Measurements from ENCODE around the gene LCORL. TPM values are rescaled to one million over a fixed set of nuclear protein-coding genes. Genes with fewer than 3 reads are reported as not detected.

LCORL gene
- total RNA-seq, 1 experiment from 2014 or later: 14.1 TPM

DNA sequence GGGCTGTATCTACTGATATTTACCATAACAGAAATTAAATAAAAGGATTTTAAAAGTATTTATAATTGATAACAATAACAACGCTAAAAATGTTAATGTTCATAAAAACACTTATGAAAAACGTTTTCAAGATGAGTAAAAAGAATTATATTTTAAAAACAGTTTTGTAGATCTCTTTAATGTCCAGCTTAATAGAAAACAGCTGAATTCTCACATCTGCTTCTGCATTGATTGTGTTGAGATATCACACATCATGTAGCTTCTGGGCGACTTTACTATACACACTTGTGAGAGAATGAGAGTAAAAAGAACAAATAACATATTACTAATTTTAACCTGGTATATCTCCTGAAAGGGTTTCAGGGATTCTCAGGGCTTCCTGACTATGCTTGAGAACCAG is 127.1 kb downstream of the LCORL start:
- H3K27me3 Mint-ChIP-seq (ENCODE audit: insufficient read depth, unreplicated experiment): no peaks in the 10 kb centered on the region
- ChIA-PET CTCF (interaction anchor here (0.8 kb wide), 1 partner anchor 95 kb away, joined by 3 read pairs; no protein-coding TSS in a partner anchor), POLR2A (interaction anchor here (0.5 kb wide), 1 partner anchor 345 kb away, joined by 3 read pairs; no protein-coding TSS in a partner anchor)
- intact Hi-C loops (cut with micrococcal nuclease): no loop called here
- H3K4me1 Mint-ChIP-seq (ENCODE audit: insufficient read depth, unreplicated experiment): peaks cover 8% of the 10 kb centered on the region
- no peak overlapping the region for H3K27ac Mint-ChIP-seq (ENCODE audit: low read depth, unreplicated experiment)
- no peaks in the 10 kb centered on the region for H3K9me3 Mint-ChIP-seq (ENCODE audit: unreplicated experiment)
- H3K36me3 Mint-ChIP-seq (ENCODE audit: insufficient read depth, unreplicated experiment): peaks cover 7% of the 10 kb centered on the region
- DNase-seq (ENCODE audit: unreplicated experiment): no peak
- TF ChIP-seq, protein P1, sequence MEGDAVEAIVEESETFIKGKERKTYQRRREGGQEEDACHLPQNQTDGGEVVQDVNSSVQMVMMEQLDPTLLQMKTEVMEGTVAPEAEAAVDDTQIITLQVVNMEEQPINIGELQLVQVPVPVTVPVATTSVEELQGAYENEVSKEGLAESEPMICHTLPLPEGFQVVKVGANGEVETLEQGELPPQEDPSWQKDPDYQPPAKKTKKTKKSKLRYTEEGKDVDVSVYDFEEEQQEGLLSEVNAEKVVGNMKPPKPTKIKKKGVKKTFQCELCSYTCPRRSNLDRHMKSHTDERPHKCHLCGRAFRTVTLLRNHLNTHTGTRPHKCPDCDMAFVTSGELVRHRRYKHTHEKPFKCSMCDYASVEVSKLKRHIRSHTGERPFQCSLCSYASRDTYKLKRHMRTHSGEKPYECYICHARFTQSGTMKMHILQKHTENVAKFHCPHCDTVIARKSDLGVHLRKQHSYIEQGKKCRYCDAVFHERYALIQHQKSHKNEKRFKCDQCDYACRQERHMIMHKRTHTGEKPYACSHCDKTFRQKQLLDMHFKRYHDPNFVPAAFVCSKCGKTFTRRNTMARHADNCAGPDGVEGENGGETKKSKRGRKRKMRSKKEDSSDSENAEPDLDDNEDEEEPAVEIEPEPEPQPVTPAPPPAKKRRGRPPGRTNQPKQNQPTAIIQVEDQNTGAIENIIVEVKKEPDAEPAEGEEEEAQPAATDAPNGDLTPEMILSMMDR (IDR thresholded peaks at IDR 0.05; ENCODE audit: unreplicated experiment): no peak
- no TSS peak for BruUV-seq (replicated peaks)
- no peak overlapping the region for H3K4me3 Mint-ChIP-seq (ENCODE audit: unreplicated experiment)

DNA sequence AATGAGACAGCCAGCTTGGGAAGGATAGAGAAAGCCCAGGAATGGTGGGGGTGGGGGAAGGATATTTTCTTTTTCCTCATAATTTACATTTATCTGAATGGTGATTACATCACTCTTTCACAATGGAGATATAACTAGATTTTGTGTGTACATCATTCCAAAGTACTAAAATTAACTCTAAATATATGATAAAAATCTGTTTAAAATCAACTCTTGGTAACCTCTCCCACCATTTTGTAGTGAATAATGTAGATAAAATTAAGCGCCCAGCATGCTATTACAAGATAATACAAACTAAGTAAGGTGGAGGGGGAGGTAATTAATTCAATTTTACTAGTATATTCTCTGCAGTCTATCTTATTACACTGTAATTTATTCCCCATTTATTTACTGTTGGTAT is 131.9 kb downstream of the LCORL start:
- Mint-ChIP-seq H3K9me3 (ENCODE audit: unreplicated experiment) (no peaks in the 10 kb centered on the region), H3K27ac (ENCODE audit: low read depth, unreplicated experiment) (no peak overlapping the region), H3K4me1 (ENCODE audit: insufficient read depth, unreplicated experiment) (no peaks in the 10 kb centered on the region), H3K4me3 (ENCODE audit: unreplicated experiment) (no peak overlapping the region), H3K27me3 (ENCODE audit: insufficient read depth, unreplicated experiment) (no peaks in the 10 kb centered on the region), H3K36me3 (ENCODE audit: insufficient read depth, unreplicated experiment) (peaks cover 2% of the 10 kb centered on the region)
- TF ChIP-seq, protein P1 (IDR thresholded peaks at IDR 0.05; ENCODE audit: unreplicated experiment): no peak
- BruUV-seq (replicated peaks): no TSS peak
- ChIA-PET POLR2A (no interaction called here), CTCF (no interaction called here)
- no peak for DNase-seq (ENCODE audit: unreplicated experiment)
- intact Hi-C loops (cut with micrococcal nuclease): no loop called here

DNA sequence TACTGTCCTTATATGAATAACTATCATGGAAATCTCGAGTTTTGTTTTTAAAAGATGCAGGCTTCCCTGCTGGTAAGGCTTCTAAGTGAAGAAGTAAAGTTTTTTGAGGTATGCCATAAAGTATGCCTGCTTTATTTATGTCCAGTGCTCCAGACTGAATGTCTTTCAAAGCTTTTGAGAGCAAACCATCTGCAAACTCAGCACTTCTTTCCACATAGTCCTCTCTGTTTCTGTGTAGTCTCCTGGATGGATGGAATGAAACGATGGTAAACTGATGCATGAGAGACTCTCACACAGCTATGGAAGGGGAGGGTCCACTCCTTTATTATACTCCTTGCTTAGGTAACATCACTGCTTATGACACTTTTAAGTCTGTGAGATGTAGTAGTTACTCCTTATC is 137.0 kb downstream of the LCORL start:
- H3K36me3 Mint-ChIP-seq (ENCODE audit: insufficient read depth, unreplicated experiment): peaks cover 13% of the 10 kb centered on the region
- TF ChIP-seq, protein P1 (IDR thresholded peaks at IDR 0.05; ENCODE audit: unreplicated experiment): no peak
- ChIA-PET POLR2A (interaction anchor here (0.8 kb wide), 1 partner anchor 40 kb away, joined by 4 read pairs; no protein-coding TSS in a partner anchor), CTCF (interaction anchor here (0.5 kb wide), 1 partner anchor 248 kb away, joined by 3 read pairs; no protein-coding TSS in a partner anchor)
- H3K4me1 Mint-ChIP-seq (ENCODE audit: insufficient read depth, unreplicated experiment): no peaks in the 10 kb centered on the region
- no peak overlapping the region for H3K27ac Mint-ChIP-seq (ENCODE audit: low read depth, unreplicated experiment)
- no peaks in the 10 kb centered on the region for H3K27me3 Mint-ChIP-seq (ENCODE audit: insufficient read depth, unreplicated experiment)
- DNase-seq (ENCODE audit: unreplicated experiment): no peak
- BruUV-seq (replicated peaks): no TSS peak
- no peak overlapping the region for H3K4me3 Mint-ChIP-seq (ENCODE audit: unreplicated experiment)
- no peaks in the 10 kb centered on the region for H3K9me3 Mint-ChIP-seq (ENCODE audit: unreplicated experiment)
- intact Hi-C loops (cut with micrococcal nuclease): no loop called here

DNA sequence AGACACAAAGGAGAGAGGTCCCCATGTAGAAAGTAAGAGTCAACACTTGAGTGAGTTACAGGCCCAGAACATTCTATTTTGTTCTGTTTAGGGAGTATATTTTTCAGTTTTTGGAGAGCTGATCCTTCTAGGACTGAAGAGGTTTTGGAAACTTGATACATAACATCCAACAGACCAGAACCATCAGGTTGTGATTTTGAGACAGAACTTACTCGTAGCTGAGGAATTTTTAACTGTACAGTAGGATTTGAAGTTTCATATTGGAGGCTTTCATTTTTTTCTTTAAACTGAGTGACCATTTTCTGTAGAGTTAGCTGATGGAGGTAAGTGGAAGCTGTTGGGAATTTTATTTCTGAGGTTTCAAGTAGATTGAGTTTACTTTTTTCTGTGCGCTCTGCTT is 137.5 kb downstream of the LCORL start:
- ChIA-PET POLR2A (interaction anchor here (0.8 to 0.9 kb wide), 3 partner anchors 9 to 44 kb away, joined by 3 to 4 read pairs (median 3); no protein-coding TSS in a partner anchor), CTCF (interaction anchor here (0.5 kb wide), 1 partner anchor 247 kb away, joined by 3 read pairs; no protein-coding TSS in a partner anchor)
- DNase-seq (ENCODE audit: unreplicated experiment): no peak
- Mint-ChIP-seq H3K36me3 (ENCODE audit: insufficient read depth, unreplicated experiment) (peaks cover 13% of the 10 kb centered on the region), H3K4me1 (ENCODE audit: insufficient read depth, unreplicated experiment) (no peaks in the 10 kb centered on the region), H3K27ac (ENCODE audit: low read depth, unreplicated experiment) (no peak overlapping the region), H3K27me3 (ENCODE audit: insufficient read depth, unreplicated experiment) (no peaks in the 10 kb centered on the region), H3K4me3 (ENCODE audit: unreplicated experiment) (no peak overlapping the region), H3K9me3 (ENCODE audit: unreplicated experiment) (no peaks in the 10 kb centered on the region)
- intact Hi-C loops (cut with micrococcal nuclease): no loop called here
- TF ChIP-seq, protein P1 (IDR thresholded peaks at IDR 0.05; ENCODE audit: unreplicated experiment): no peak
- BruUV-seq (replicated peaks): no TSS peak

Data from MCF 10A (cell line).